HG02840 (cell line): ENCODE results near the gene CSNK2A2.

ENCODE experiments used
- ATAC-seq: cut with Tn5 transposase; IDR thresholded peaks from one replicate; pipeline ENCODE4 v1.9.1; 2021; ENCODE audit warnings: mild to moderate bottlenecking, moderate library complexity, moderate number of reproducible peaks; ENCODE audit not compliant: unreplicated experiment, low FRiP score

The CSNK2A2 gene

DNA sequence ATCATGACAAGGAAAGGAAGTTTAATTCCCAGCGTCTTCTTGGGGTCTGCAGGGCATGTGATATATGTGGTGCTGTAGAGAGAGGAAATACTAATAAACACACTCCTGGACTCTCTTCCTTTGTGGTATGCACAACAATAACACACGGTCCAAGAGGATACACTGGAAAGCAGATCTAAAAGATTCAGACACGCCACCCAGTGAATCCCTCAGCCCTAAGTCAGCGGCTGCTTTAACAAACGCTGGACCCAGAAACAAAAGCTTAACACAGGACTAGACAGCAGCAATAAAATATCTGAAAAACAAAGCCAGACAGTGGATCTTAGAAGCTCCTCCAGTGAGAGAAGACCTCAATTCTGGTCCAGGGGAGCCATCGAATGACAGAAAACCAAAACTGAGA, 81.8 kb downstream of the CSNK2A2 start:
- no peak for ATAC-seq

DNA sequence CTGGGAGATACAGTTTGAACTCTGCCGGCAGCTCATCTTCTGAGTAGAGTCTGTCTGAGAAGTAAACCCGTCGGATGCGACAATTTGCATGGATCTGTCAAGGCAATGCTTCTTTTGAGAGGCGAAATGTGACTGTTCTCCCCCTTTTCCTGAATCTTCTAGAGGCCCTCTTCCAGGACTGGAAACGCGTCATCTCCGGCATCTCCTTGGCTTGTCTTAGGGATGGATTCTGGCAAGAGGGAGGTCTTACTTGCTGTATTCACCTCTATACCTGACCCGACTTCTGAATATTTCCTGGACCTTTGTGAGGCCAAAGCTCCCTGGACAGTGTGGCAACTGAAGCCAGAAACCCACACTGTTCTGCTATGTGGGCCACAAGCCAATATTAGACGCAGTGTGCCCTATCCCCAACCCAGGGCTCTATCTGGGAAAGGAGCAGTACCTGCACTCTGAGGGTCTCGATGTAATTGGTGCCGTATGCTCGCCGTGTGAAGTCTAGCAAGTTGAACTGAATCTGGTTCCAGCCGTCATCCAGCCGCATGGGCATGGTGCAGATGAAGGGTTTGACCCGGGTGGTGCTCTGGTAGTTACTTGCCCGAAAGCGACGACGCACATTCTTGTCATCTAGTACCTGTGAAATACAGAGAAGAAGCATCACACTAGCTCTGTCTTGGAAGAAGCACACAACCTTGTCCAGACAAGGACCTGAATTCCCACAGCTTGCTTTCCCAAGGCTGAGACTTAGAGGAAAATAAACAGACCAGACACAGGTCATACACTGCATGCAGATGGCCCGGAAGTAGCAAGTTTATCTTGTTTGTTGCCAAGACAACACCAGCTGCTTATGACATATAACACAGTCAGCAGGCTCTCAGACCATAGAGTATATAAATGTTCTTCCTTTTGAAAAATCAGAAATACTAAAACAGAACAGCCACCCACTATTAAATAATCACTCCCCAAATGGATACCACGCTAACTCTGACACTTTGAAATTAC, 82.8 kb downstream of the CSNK2A2 start:
- no peak for ATAC-seq

DNA sequence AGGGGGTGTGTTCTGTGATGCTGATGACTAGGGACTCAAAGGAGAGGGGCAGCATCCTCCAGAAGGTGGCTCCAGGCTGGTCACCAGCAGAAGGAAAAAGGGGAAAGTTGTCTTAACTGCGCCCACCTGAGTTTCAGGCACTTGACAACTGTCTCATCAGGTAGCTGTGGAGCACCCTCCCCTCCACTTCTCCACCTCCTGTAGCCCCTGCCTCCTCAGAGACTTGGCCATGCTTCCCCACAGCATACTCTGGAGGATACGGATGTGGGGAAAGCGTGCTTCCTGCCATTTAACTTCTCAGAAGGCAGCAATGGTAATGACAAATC, 86.6 kb downstream of the CSNK2A2 start:
- ATAC-seq: no peak

DNA sequence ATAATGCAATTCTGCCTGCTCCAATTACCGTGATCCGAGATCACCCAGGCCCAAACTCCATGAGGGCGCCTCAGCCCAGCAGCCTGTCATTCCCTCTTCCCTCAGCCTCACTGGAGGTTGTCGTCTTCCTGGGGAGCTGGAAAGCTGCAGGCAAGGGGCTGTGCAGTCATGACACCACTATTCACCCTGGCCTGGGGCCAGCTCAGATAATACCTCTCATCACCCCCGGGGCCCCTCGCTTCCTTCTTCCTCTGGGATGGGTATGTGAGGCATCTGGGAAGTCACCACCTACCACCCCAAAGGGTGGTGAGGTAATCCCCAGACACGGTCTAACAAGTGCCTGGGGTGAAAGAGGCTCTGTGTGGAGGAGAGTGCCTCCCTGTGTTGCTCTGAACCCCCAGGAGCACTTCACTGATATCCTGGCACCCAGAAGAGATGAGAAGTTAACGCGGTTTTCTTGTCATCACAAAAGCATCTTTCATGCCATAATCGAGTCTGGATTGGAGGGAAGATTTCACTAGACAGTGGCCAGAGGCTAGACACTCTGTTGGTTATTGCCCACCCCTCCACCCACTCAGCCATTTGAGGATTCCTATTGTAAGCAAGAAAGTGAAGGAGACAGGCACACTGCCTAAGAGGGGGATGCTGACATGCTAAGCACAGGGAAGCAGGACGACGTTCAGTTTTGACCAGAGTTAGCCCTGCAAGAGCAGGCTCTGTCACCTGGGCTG, 87.2 kb downstream of the CSNK2A2 start:
- ATAC-seq: no peak

DNA sequence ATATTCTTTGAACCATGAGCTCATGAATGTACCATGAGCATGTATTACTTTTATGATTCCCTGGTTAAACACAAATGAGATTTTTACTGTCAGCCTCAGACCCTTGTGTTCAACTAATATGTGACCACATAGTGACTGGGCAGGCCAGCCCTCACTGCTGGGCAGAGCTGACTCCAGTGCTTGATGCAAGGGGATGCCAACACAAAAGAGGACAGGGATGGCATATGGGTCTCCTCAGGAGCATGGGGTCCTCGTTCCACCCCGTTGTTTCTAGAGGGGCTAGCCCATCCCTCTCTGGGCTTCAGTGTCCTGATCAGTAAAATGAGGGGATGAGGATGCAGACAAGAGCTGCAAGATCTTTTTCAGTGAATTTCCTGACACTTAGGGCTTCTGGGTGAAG, 88.0 kb downstream of the CSNK2A2 start:
- ATAC-seq: no peak

DNA sequence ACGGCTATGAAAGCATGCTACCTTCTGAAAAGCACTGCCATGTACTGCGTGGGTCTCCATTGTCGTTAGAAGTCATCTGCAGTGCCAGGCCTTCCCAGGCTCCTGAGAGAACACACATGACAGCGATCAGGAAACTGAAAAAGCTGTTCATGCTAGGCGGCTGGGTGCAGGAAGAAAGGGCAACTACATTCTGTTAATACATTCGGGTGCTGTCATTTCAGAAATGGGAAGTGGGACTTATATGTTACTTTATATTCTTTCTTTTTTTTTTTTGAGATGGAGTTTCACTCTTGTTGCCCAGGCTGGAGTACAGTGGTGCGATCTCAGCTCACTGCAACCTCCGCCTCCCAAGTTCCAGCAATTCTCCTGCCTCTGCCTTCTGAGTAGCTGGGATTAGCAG, 88.6 kb downstream of the CSNK2A2 start:
- no peak for ATAC-seq
